GM23248 (cell line): ENCODE results near the gene CYP3A5. TPM values are rescaled to one million over a fixed set of nuclear protein-coding genes. Genes with fewer than 3 reads are reported as not detected.

Source experiments
- DNase-seq: peaks from one replicate; pipeline ENCODE4 v3.0.0-alpha.2; 2015
- H2AFZ ChIP-seq: fragments of 200-600 bp; sonication (generic); 2 replicates; pipeline ENCODE4 v1.6.1; 2016; ENCODE audit warnings: antibody characterized with exemption
- H3F3A ChIP-seq: fragments of 200-600 bp; sonication (generic); 2 replicates; pipeline ENCODE4 v1.6.1; 2016; ENCODE audit warnings: mild to moderate bottlenecking, antibody characterized with exemption, mixed run types; ENCODE audit not compliant: insufficient read depth
- H3K27ac ChIP-seq: fragments of 200-600 bp; sonication (generic); 2 replicates; pipeline ENCODE4 v1.5.1; 2016; ENCODE audit warnings: mild to moderate bottlenecking
- H3K27me3 ChIP-seq: fragments of 200-600 bp; sonication (generic); replicated peaks from 2 replicates; pipeline ENCODE4 v1.6.1; 2016; ENCODE audit warnings: mild to moderate bottlenecking; ENCODE audit not compliant: insufficient read depth
- H3K36me3 ChIP-seq: fragments of 200-600 bp; sonication (generic); 2 replicates; pipeline ENCODE4 v1.6.1; 2016; ENCODE audit warnings: low read depth, mild to moderate bottlenecking
- H3K4me1 ChIP-seq: fragments of 200-600 bp; sonication (generic); 2 replicates; pipeline ENCODE4 v1.6.1; 2016; ENCODE audit warnings: mild to moderate bottlenecking; ENCODE audit not compliant: insufficient read depth
- H3K4me2 ChIP-seq: fragments of 200-600 bp; sonication (generic); one replicate; pipeline ENCODE4 v1.6.1; 2016; ENCODE audit warnings: mild to moderate bottlenecking; ENCODE audit not compliant: unreplicated experiment
- H3K4me3 ChIP-seq: fragments of 200-600 bp; sonication (generic); 2 replicates; pipeline ENCODE4 v1.5.1; 2016; ENCODE audit warnings: mild to moderate bottlenecking
- H3K79me2 ChIP-seq: fragments of 200-600 bp; sonication (generic); 2 replicates; pipeline ENCODE4 v1.6.1; 2016; ENCODE audit warnings: mild to moderate bottlenecking; ENCODE audit not compliant: insufficient read depth
- H3K9ac ChIP-seq: fragments of 200-600 bp; sonication (generic); 2 replicates; pipeline ENCODE4 v1.6.1; 2016; ENCODE audit warnings: mild to moderate bottlenecking
- H3K9me2 ChIP-seq: fragments of 200-600 bp; sonication (generic); 2 replicates; pipeline ENCODE4 v1.6.1; 2016; ENCODE audit warnings: mixed run types, mild to moderate bottlenecking, moderate library complexity; ENCODE audit not compliant: insufficient read depth
- H3K9me3 ChIP-seq: fragments of 200-600 bp; sonication (generic); one replicate; pipeline ENCODE4 v1.6.1; 2017; ENCODE audit warnings: low read depth
- H4K20me1 ChIP-seq: fragments of 200-600 bp; sonication (generic); 2 replicates; pipeline ENCODE4 v1.6.0; 2016; ENCODE audit not compliant: insufficient read depth
- EZH2 ChIP-seq: fragments of 200-600 bp; sonication (generic); IDR thresholded peaks from 2 replicates; pipeline ENCODE4 v1.6.1; 2018; ENCODE audit warnings: antibody characterized with exemption, mild to moderate bottlenecking; ENCODE audit not compliant: insufficient read depth, poor library complexity, severe bottlenecking
- EZH2phosphoT487 ChIP-seq: fragments of 200-600 bp; sonication (generic); IDR thresholded peaks from 2 replicates; pipeline ENCODE4 v1.6.1; 2018; ENCODE audit warnings: antibody characterized with exemption, moderate library complexity, mild to moderate bottlenecking, low read depth; ENCODE audit not compliant: insufficient read depth
- WGBS, 2 experiments: methylation state at CpG; one replicate each; pipeline ENCODE4 v1.1.6; 2015 to 2017; ENCODE audit warnings: low lambda C conversion rate in 2 of 2, low coverage in 1 of 2; ENCODE audit errors: missing lambda C conversion rate in 2 of 2; 5-methylcytosine and 5-hydroxymethylcytosine counted together
- in situ Hi-C: fragments of 300-500 bp; cut with MboI; formaldehyde crosslinking; loops from 2 replicates; pipeline ENCODE4 v1.15.0; 2020
- polyA plus RNA-seq: library from polyadenylated mRNA; unstranded; fragments of >200 nt; fragmentation: Nextera tagmentation; extraction: Ambion mirVana; gene quantifications from 2 replicates; pipeline ENCODE4 v1.2.1, GENCODE V29; 2016
- total RNA-seq: library from RNA; depleted of rRNA; stranded (reverse); fragments of >200 nt; shearing (Covaris generic); gene quantifications from 2 replicates; pipeline ENCODE4 v1.2.3, GENCODE V29; 2014

CYP3A5 gene
- total and polyA plus RNA-seq, 2 experiments from 2014 or later, result 0.26 TPM; not detected in 1

GRCh38 chr7:99719996-99720769 is 40.4 kb upstream of the CYP3A5 start:
- no peak overlapping the region for H3K4me3 ChIP-seq
- no peak overlapping the region for H2AFZ ChIP-seq
- H3K4me2 ChIP-seq, result no peak overlapping the region
- no peaks in the 10 kb centered on the region for H3F3A ChIP-seq
- in situ Hi-C loops, result no loop called here
- no peaks in the 10 kb centered on the region for H3K9me3 ChIP-seq
- no peak for DNase-seq
- H3K79me2 ChIP-seq, result no peaks in the 10 kb centered on the region
- H3K27ac ChIP-seq, result no peak overlapping the region
- no peaks in the 10 kb centered on the region for H3K36me3 ChIP-seq
- 63 to 76% methylated on average over 4 of the region's 4 CpGs for WGBS, 2 experiments
- H4K20me1 ChIP-seq, result no peaks in the 10 kb centered on the region
- no peaks in the 10 kb centered on the region for H3K4me1 ChIP-seq
- peaks cover 9% of the 10 kb centered on the region; the same call in 1 of the 2 replicates for H3K27me3 ChIP-seq
- H3K9ac ChIP-seq, result no peak overlapping the region
- TF ChIP-seq EZH2phosphoT487 (no peak), EZH2 (no peak)
- no peaks in the 10 kb centered on the region for H3K9me2 ChIP-seq

DNA sequence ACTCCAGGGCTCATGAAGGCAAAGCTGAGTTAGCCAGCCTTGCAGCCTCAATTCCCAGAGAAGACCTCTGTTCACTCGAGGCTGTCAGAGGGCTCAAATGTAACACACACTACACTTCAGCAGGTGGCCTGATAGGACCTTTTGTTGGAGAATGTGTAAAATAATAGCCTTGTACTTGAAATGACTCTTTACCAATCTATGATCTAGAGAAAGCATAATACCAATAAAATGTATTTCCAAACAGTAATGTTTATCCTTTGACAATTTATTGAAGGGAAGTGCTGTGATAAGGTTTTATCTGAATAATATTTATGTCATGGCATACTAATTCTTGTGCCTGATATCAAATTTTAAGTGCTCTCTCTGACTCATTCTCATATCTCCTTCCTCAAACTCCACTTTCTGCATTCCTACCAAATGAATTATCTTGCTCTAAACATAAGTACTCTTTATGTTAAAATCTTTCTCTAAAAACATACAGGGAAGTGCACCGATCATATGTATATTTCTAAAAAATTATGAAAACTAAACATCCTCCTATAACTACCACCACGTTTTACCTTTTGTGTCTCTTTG is 34.3 kb upstream of the CYP3A5 start:
- Histone ChIP-seq H3K9me2 (no peaks in the 10 kb centered on the region), H3K9me3 (no peaks in the 10 kb centered on the region), H2AFZ (no peak overlapping the region), H3K27me3 (no peaks in the 10 kb centered on the region; the same call in 1 of the 2 replicates), H3K4me2 (no peak overlapping the region), H3K79me2 (no peaks in the 10 kb centered on the region), H3F3A (no peaks in the 10 kb centered on the region), H3K27ac (no peak overlapping the region), H3K4me1 (no peaks in the 10 kb centered on the region), H3K9ac (no peak overlapping the region), H3K36me3 (no peaks in the 10 kb centered on the region), H4K20me1 (no peaks in the 10 kb centered on the region), H3K4me3 (no peak overlapping the region)
- DNase-seq, result no peak
- 55 to 57% methylated on average over 3 of the region's 3 CpGs for WGBS, 2 experiments
- TF ChIP-seq EZH2 (no peak), EZH2phosphoT487 (no peak)
- in situ Hi-C loops, result no loop called here

DNA sequence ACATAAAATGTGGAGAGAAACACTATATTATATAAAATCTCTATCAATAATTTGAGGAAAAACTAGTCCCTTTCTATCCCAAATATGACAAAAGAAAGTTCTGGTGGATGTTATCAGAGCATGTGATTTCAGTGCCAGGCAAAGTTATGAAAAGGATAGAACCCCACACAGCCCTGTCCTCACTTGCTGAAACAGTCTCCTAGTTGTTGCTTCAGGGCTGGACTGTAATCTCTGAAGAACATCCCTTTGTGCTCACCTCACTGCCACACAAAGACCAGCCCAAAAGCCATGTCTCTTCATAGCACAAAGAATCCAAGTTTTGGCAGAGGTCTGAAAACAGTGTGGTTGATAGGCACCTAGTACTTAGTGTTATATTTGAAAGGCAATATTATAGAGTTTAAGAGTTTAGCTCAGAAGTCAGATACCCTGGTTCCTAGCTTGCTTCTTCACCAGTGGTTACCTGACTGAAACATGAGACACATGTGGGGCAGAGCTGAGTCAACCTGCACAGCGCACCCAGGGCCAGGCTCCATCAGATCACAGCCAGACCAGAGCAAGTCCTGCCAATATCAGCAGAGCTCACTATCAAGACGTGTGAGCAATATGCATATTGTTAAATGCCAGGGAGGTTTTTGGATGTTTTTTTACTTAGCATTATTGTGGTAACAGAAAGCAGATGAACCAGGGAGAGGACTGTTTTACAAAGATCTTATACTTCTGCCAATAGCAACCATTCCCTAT is 30.2 kb upstream of the CYP3A5 start:
- Histone ChIP-seq H3K4me3 (no peak overlapping the region), H3F3A (no peaks in the 10 kb centered on the region), H3K27me3 (no peaks in the 10 kb centered on the region; the same call in 1 of the 2 replicates), H3K4me2 (no peak overlapping the region), H4K20me1 (no peaks in the 10 kb centered on the region), H3K9me2 (no peaks in the 10 kb centered on the region), H3K9ac (no peak overlapping the region), H2AFZ (no peak overlapping the region), H3K36me3 (no peaks in the 10 kb centered on the region), H3K27ac (no peak overlapping the region), H3K4me1 (no peaks in the 10 kb centered on the region), H3K9me3 (peaks cover 6% of the 10 kb centered on the region), H3K79me2 (no peaks in the 10 kb centered on the region)
- no peak for TF ChIP-seq EZH2
- TF ChIP-seq EZH2phosphoT487, result no peak
- WGBS, 2 experiments, result 29% methylated on average over 2 of the region's 2 CpGs
- in situ Hi-C loops, result no loop called here
- DNase-seq, result no peak

- in situ Hi-C loops, result no loop called here
- Histone ChIP-seq H3K36me3 (no peaks in the 10 kb centered on the region), H3K79me2 (no peaks in the 10 kb centered on the region), H3F3A (no peaks in the 10 kb centered on the region), H4K20me1 (no peaks in the 10 kb centered on the region), H3K4me1 (no peaks in the 10 kb centered on the region), H3K4me2 (no peak overlapping the region), H3K4me3 (no peak overlapping the region), H3K9me2 (no peaks in the 10 kb centered on the region), H3K9me3 (peaks cover 6% of the 10 kb centered on the region), H2AFZ (no peak overlapping the region), H3K27me3 (no peaks in the 10 kb centered on the region; the same call in 1 of the 2 replicates), H3K9ac (no peak overlapping the region), H3K27ac (no peak overlapping the region)
- WGBS, 2 experiments, result 68 to 74% methylated on average over 2 of the region's 2 CpGs
- TF ChIP-seq EZH2 (no peak), EZH2phosphoT487 (no peak)
- no peak for DNase-seq
Observed at GRCh38 chr7:99709260-99709659, 29.5 kb upstream of the CYP3A5 start.
